HCEC 1CT (cell line): Measurements from ENCODE around the gene PROB1.
A peak's percentile ranks its signal among the peaks of the same experiment; 100 is the strongest.
"Not testable (repeated sequence)": the region's sequence is repeated elsewhere in the genome, so short reads cannot be mapped to it uniquely, and the experiment has no call there.

Source experiments
- DNase-seq: peaks from one replicate; pipeline ENCODE4 v3.0.0-alpha.2; 2017

Gene PROB1

GRCh38 chr5:139413963-139414362, 19.1 kb upstream of the PROB1 start:
- DNase-seq, result no peak

- DNase-seq, result no peak
Measured at GRCh38 chr5:139413153-139413552, 18.2 kb upstream of the PROB1 start.

- no peak for DNase-seq
Measured at GRCh38 chr5:139410993-139411828, 16.3 kb upstream of the PROB1 start.

GRCh38 chr5:139410121-139410992, 15.5 kb upstream of the PROB1 start:
- DNase-seq, result no peak

- not testable (repeated sequence) for DNase-seq
Measured at GRCh38 chr5:139409116-139409515, 14.2 kb upstream of the PROB1 start.

GRCh38 chr5:139408191-139408590, 13.3 kb upstream of the PROB1 start:
- DNase-seq, result no peak

GRCh38 chr5:139407517-139407916, 12.6 kb upstream of the PROB1 start:
- no peak for DNase-seq

- no peak for DNase-seq
Measured at GRCh38 chr5:139406963-139407362, 12.1 kb upstream of the PROB1 start.

- DNase-seq, result no peak
Measured at GRCh38 chr5:139404484-139404840, 9.6 kb upstream of the PROB1 start.

GRCh38 chr5:139403787-139404483, 9.0 kb upstream of the PROB1 start, which contains the start of gene SPATA24:
Gene SPATA24, minus strand, starts transcription at chr5:139404089. Its CDS starts 29 bp downstream, at chr5:139404060.
- DNase-seq, result peak; percentile 97

- DNase-seq, result no peak
Measured at GRCh38 chr5:139403418-139403786, 8.5 kb upstream of the PROB1 start.

- no peak for DNase-seq
Measured at GRCh38 chr5:139402561-139403158, 7.8 kb upstream of the PROB1 start.

GRCh38 chr5:139401546-139401945, 6.6 kb upstream of the PROB1 start:
- no peak for DNase-seq

- no peak for DNase-seq
Measured at GRCh38 chr5:139399501-139400121, 4.7 kb upstream of the PROB1 start.

- DNase-seq, result no peak
Measured at GRCh38 chr5:139397921-139398320, 3.0 kb upstream of the PROB1 start.

GRCh38 chr5:139396691-139397090, 1.8 kb upstream of the PROB1 start:
- DNase-seq, result no peak

GRCh38 chr5:139395844-139396640, 1.1 kb upstream of the PROB1 start:
- DNase-seq, result peak; percentile 22

- DNase-seq, result no peak
Measured at GRCh38 chr5:139394123-139394653, 716 bp downstream of the PROB1 start.

- no peak for DNase-seq
Measured at GRCh38 chr5:139393497-139394122, 1.3 kb downstream of the PROB1 start.

GRCh38 chr5:139392678-139393496, 2.0 kb downstream of the PROB1 start:
- DNase-seq, result peak; percentile 19
